ENCODE results near the gene ZNF296. TPM values are rescaled to one million over a fixed set of nuclear protein-coding genes. Genes with fewer than 3 reads are reported as not detected.

ZNF296 gene
- total RNA-seq, 2 experiments from 2014 or later = 5.0 to 6.3 TPM

DNA sequence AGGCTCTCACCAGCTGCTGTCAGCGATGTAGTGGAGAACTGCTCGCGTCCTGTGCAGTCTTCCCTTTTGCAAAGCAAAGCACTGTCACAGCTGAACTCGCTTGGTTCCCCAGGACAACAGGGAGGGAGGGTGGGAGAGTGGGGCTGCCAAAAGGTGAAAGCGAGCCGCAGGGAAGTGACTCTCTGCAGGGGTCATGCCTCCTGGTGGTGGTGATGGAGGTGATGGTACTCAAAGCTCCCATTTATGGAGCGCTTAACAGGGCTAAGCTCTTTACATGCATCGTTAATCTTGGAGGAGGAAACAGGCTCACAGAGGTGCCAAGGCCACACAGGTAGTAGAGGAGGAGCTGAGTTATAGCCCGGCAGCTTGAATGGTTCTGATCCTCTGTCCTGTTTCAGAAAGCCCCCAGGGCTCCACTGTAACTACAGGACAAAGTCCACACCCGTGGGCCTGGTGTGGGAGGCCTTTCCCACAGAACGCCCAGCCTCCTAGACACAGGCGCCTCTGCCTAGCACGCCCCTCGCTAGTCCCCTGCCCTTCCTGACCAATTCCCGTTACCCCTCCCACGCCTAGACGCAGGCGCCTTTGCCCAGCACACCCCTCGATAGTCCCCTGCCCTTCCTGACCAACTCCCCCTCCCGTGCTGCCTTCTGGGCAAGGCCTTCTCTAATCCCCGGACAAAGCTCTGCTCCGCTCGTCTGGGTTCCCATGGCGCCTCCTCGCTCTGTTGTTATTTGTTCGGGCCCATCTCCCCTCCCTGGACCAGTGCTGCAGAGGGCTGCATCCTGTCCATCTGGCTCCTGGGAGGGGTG lies 27.4 kb upstream of the ZNF296 start:
- DNase-seq = no peak
- Mint-ChIP-seq H3K9me3 (no peaks in the 10 kb centered on the region), H3K36me3 (ENCODE audit: low read depth) (peaks cover 3% of the 10 kb centered on the region), H3K27ac (peak overlapping the region; percentile 52), H3K4me3 (peak overlapping the region; percentile 42), H3K27me3 (no peaks in the 10 kb centered on the region), H3K4me1 (ENCODE audit: low read depth) (peaks cover 41% of the 10 kb centered on the region)
- CTCF ChIA-PET = interaction anchor here (0.7 to 3.4 kb wide), 7 partner anchors 10 to 27 kb away, joined by 3 to 17 read pairs (median 3); partner anchors contain the start of gene PPP1R37
- POLR2A ChIA-PET = interaction anchor here (0.7 to 1.8 kb wide), 5 partner anchors 9 to 15 kb away, joined by 3 to 8 read pairs (median 6); partner anchors contain the start of gene PPP1R37
- intact Hi-C loops (cut with micrococcal nuclease) = no loop called here
- ATAC-seq = peak; percentile 26
- TF ChIP-seq, protein P1, sequence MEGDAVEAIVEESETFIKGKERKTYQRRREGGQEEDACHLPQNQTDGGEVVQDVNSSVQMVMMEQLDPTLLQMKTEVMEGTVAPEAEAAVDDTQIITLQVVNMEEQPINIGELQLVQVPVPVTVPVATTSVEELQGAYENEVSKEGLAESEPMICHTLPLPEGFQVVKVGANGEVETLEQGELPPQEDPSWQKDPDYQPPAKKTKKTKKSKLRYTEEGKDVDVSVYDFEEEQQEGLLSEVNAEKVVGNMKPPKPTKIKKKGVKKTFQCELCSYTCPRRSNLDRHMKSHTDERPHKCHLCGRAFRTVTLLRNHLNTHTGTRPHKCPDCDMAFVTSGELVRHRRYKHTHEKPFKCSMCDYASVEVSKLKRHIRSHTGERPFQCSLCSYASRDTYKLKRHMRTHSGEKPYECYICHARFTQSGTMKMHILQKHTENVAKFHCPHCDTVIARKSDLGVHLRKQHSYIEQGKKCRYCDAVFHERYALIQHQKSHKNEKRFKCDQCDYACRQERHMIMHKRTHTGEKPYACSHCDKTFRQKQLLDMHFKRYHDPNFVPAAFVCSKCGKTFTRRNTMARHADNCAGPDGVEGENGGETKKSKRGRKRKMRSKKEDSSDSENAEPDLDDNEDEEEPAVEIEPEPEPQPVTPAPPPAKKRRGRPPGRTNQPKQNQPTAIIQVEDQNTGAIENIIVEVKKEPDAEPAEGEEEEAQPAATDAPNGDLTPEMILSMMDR (IDR thresholded peaks at IDR 0.05) = no peak

DNA sequence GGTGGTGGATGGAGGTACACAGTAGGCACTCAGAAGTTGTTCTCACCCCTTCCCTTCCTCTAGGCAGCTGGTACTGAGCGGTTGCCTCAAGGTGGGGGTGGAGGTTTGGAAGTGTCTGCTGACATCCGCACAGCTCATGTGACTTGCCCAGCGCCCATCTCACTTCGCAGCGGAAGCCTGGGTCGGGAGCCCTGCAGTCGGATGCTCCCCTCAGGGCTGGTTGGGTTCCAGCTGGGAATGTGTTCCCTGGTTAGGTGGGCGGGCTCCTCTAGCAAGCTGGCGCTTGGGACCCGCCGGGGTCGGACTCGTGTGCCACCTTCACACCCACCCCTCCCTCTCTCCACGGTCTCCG lies 26.9 kb upstream of the ZNF296 start:
- TF ChIP-seq, protein P1 (IDR thresholded peaks at IDR 0.05) = no peak
- ChIA-PET CTCF (interaction anchor here (0.7 to 3.4 kb wide), 7 partner anchors 10 to 27 kb away, joined by 3 to 17 read pairs (median 3); partner anchors contain the start of gene PPP1R37), POLR2A (interaction anchor here (1.1 to 1.8 kb wide), 4 partner anchors 10 to 16 kb away, joined by 4 to 8 read pairs (median 6); partner anchors contain the start of gene PPP1R37)
- peak overlapping the region; percentile 43 for H3K27ac Mint-ChIP-seq
- H3K36me3 Mint-ChIP-seq (ENCODE audit: low read depth) = peaks cover 3% of the 10 kb centered on the region
- intact Hi-C loops (cut with micrococcal nuclease) = no loop called here
- peak; percentile 68 for DNase-seq
- H3K4me1 Mint-ChIP-seq (ENCODE audit: low read depth) = peaks cover 47% of the 10 kb centered on the region
- H3K4me3 Mint-ChIP-seq = peak overlapping the region; percentile 42
- peak; percentile 82 for ATAC-seq
- no peaks in the 10 kb centered on the region for H3K9me3 Mint-ChIP-seq
- H3K27me3 Mint-ChIP-seq = no peaks in the 10 kb centered on the region

DNA sequence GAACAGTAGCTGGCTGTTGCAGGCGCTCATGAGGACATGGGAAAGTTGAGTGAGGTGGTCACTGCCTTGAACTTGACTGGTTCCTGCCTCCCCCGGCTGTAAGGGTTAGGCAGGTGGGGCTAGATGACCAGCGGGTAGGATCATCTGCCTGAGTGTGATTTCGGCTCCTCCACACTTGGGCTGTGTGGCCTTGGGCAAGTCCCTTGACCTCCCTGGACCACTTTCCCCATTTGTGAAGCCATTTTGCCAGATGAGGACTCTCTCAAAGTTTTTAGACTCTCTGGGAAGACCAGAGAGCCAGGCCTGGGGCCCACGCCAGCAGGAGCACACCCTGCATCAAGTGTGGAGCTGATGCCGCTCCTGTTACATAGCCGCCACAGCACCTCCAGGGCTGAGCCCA lies 26.2 kb upstream of the ZNF296 start:
- TF ChIP-seq, protein P1 (IDR thresholded peaks at IDR 0.05) = no peak
- Mint-ChIP-seq H3K9me3 (no peaks in the 10 kb centered on the region), H3K4me3 (no peak overlapping the region), H3K27ac (no peak overlapping the region), H3K27me3 (no peaks in the 10 kb centered on the region), H3K4me1 (ENCODE audit: low read depth) (peaks cover 54% of the 10 kb centered on the region), H3K36me3 (ENCODE audit: low read depth) (peaks cover 3% of the 10 kb centered on the region)
- CTCF ChIA-PET = interaction anchor here (1.2 to 3.4 kb wide), 4 partner anchors 10 to 23 kb away, joined by 3 to 17 read pairs (median 8); partner anchors contain the start of gene PPP1R37
- intact Hi-C loops (cut with micrococcal nuclease) = no loop called here
- DNase-seq (no peak), ATAC-seq (no peak)
- POLR2A ChIA-PET = interaction anchor here (1.2 to 1.8 kb wide), 2 partner anchors 10 to 16 kb away, joined by 3 to 7 read pairs; partner anchors contain the start of gene PPP1R37

DNA sequence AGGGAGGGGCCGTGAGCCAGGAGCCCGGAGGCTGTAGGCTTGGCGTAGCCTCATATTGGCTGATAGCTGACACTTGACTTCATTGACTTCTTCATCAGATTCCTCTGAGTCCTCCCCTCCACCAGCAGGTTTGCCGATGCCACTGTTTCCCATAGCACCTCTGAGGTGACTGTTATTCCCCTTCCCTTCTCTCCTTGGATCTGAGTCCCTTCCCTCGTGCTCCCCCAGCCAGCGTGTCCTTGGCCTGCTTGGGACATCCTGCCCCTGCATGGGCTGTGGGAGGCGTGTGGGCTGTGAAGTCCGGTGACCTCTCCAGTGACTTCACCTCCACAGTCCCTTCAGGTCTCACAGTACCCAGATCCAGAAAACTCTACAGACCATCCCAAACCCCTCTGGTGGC lies 25.5 kb upstream of the ZNF296 start:
- Mint-ChIP-seq H3K9me3 (no peaks in the 10 kb centered on the region), H3K4me3 (no peak overlapping the region), H3K27ac (no peak overlapping the region), H3K36me3 (ENCODE audit: low read depth) (peaks cover 3% of the 10 kb centered on the region), H3K27me3 (no peaks in the 10 kb centered on the region), H3K4me1 (ENCODE audit: low read depth) (peaks cover 59% of the 10 kb centered on the region)
- CTCF ChIA-PET = interaction anchor here (1.4 to 3.4 kb wide), 3 partner anchors 9 to 24 kb away, joined by 4 to 17 read pairs (median 11); partner anchors contain the start of gene PPP1R37
- POLR2A ChIA-PET = interaction anchor here (0.6 to 1.4 kb wide), 3 partner anchors 9 to 100 kb away, joined by 3 read pairs; partner anchors contain the start of gene PPP1R37
- ATAC-seq (no peak), DNase-seq (no peak)
- intact Hi-C loops (cut with micrococcal nuclease) = no loop called here
- TF ChIP-seq, protein P1 (IDR thresholded peaks at IDR 0.05) = no peak

Measured in activated CD8-positive, alpha-beta T cell treated with anti-CD3 and anti-CD28 coated beads for 36 hours (primary cell).